H1 (cell line): ENCODE results near the gene PRMT3. TPM values are rescaled to one million over a fixed set of nuclear protein-coding genes. Genes with fewer than 3 reads are reported as not detected.

ENCODE experiments used
- CTCF ChIA-PET: fragments of 300-600 bp; sonication (Branson Sonifier 250); formaldehyde crosslinking; loops from one replicate; lab custom pipeline; 2021; ENCODE audit not compliant: partially characterized antibody; lab: Charles Lee
- POLR2A ChIA-PET: fragments of 300-600 bp; sonication (Branson Sonifier 250); formaldehyde crosslinking; loops from one replicate; lab custom pipeline; 2021; ENCODE audit warnings: inconsistent platforms; ENCODE audit not compliant: partially characterized antibody; lab: Charles Lee
- DNase-seq, 2 experiments: peaks; one replicate each; pipeline versions ENCODE4 v3.0.0 to v3.0.0-alpha.2; 2010 to 2022; ENCODE audit warnings: low spot score in 2 of 2, low read depth in 1 of 2, mixed read lengths in 1 of 2
- FAIRE-seq: peaks from 2 replicates; lab custom pipeline; 2011; peaks lifted over from hg19 to GRCh38; lab: Jason Lieb, UNC
- H2AFZ ChIP-seq: 2 replicates; pipeline ENCODE4 v1.8.1; 2012; ENCODE audit warnings: low read length, inconsistent platforms
- H2AK5ac ChIP-seq: 2 replicates; pipeline ENCODE4 v1.6.1; 2013; ENCODE audit warnings: low read depth, low read length
- H2BK120ac ChIP-seq: replicated peaks from 2 replicates; pipeline ENCODE3; 2013; ENCODE audit warnings: low read depth, low read length, inconsistent platforms
- H2BK12ac ChIP-seq: 2 replicates; pipeline ENCODE4 v1.6.1; 2013; ENCODE audit warnings: low read depth, low read length
- H2BK15ac ChIP-seq: 2 replicates; pipeline ENCODE4 v1.6.1; 2013; ENCODE audit warnings: low read length
- H2BK20ac ChIP-seq: 2 replicates; pipeline ENCODE4 v1.6.1; 2013; ENCODE audit warnings: low read length
- H2BK5ac ChIP-seq: 2 replicates; pipeline ENCODE4 v1.6.1; 2013; ENCODE audit warnings: low read depth, low read length
- H3K14ac ChIP-seq: 2 replicates; pipeline ENCODE4 v1.6.1; 2013; ENCODE audit warnings: inconsistent platforms; ENCODE audit not compliant: insufficient read length
- H3K18ac ChIP-seq: 2 replicates; pipeline ENCODE4 v1.6.1; 2013; ENCODE audit warnings: low read length; ENCODE audit errors: extremely low read depth
- H3K23ac ChIP-seq: 2 replicates; pipeline ENCODE4 v1.6.1; 2013; ENCODE audit warnings: inconsistent platforms; ENCODE audit not compliant: insufficient read length
- H3K23me2 ChIP-seq: 2 replicates; pipeline ENCODE4 v1.6.1; 2013; ENCODE audit warnings: low read depth, low read length
- H3K27ac ChIP-seq: 2 replicates; pipeline ENCODE4 v1.6.1; 2011; ENCODE audit warnings: low read depth, low read length, inconsistent platforms
- H3K27me3 ChIP-seq, 4 experiments: replicated peaks in 1 of 4; 1 replicate in 1 of 4; 2 replicates in 3 of 4; pipeline versions ENCODE4 v1.6.1 to v1.8.1; 2011 to 2013; ENCODE audit warnings: low read length in 3 of 4, mild to moderate bottlenecking in 3 of 4, inconsistent platforms in 2 of 4, mixed read lengths in 2 of 4, moderate library complexity in 1 of 4; ENCODE audit not compliant: control insufficient read depth in 3 of 4, insufficient read depth in 3 of 4; ENCODE audit errors: extremely low read depth in 1 of 4
- H3K36me3 ChIP-seq, 4 experiments: 2 replicates each; pipeline versions ENCODE4 v1.6.1 to v1.8.1; 2011 to 2013; ENCODE audit warnings: mild to moderate bottlenecking in 4 of 4, low read length in 3 of 4, moderate library complexity in 2 of 4, control low read depth in 1 of 4, inconsistent platforms in 1 of 4; ENCODE audit not compliant: insufficient read depth in 4 of 4, control insufficient read depth in 2 of 4
- H3K4ac ChIP-seq: replicated peaks from 2 replicates; pipeline ENCODE3; 2013; ENCODE audit warnings: low read length, low read depth, mixed read lengths, inconsistent platforms; ENCODE audit not compliant: insufficient read length
- H3K4me1 ChIP-seq, 4 experiments: replicated peaks in 1 of 4; 1 replicate in 1 of 4; 2 replicates in 3 of 4; pipeline versions ENCODE4 v1.6.1 to v1.8.1; 2011 to 2013; ENCODE audit warnings: low read length in 3 of 4, inconsistent platforms in 2 of 4, mixed read lengths in 1 of 4; ENCODE audit not compliant: insufficient read depth in 4 of 4, control insufficient read depth in 3 of 4
- H3K4me2 ChIP-seq, 2 experiments: 2 replicates each; pipeline versions ENCODE4 v1.6.1 to v1.8.1; 2011 to 2013; ENCODE audit warnings: low read depth in 2 of 2, low read length in 2 of 2, control low read depth in 1 of 2, inconsistent platforms in 1 of 2, mild to moderate bottlenecking in 1 of 2; ENCODE audit not compliant: insufficient read depth in 1 of 2
- H3K4me3 ChIP-seq, 4 experiments: fragments of 200-600, 300-600 bp in 1 of 4; sonication (generic), shearing (Covaris generic), sonication (Bioruptor Twin) in 1 of 4; 2 replicates each; pipeline versions ENCODE4 v1.5.1 to v1.8.1; 2011 to 2016; ENCODE audit warnings: low read length in 4 of 4, low read depth in 3 of 4, control low read depth in 2 of 4, inconsistent platforms in 2 of 4, mild to moderate bottlenecking in 2 of 4, mixed read lengths in 1 of 4, moderate library complexity in 1 of 4; ENCODE audit not compliant: insufficient read depth in 2 of 4; ENCODE audit errors: extremely low read depth in 1 of 4
- H3K56ac ChIP-seq: replicated peaks from 2 replicates; pipeline ENCODE3; 2013; ENCODE audit warnings: low read depth, mild to moderate bottlenecking, mixed read lengths, low read length, inconsistent platforms; ENCODE audit not compliant: insufficient read length
- H3K79me1 ChIP-seq: 2 replicates; pipeline ENCODE4 v1.6.1; 2013; ENCODE audit warnings: low read depth, low read length, control low read depth
- H3K79me2 ChIP-seq, 2 experiments: 2 replicates each; pipeline versions ENCODE4 v1.6.1 to v1.8.1; 2012 to 2013; ENCODE audit warnings: low read length in 2 of 2, mild to moderate bottlenecking in 2 of 2, inconsistent platforms in 1 of 2; ENCODE audit not compliant: insufficient read depth in 2 of 2, control insufficient read depth in 1 of 2
- H3K9ac ChIP-seq, 4 experiments: replicated peaks in 1 of 4; 1 replicate in 1 of 4; 2 replicates in 3 of 4; pipeline versions ENCODE4 v1.6.1 to v1.8.1; 2011 to 2013; ENCODE audit warnings: low read depth in 3 of 4, low read length in 3 of 4, control low read depth in 2 of 4, mild to moderate bottlenecking in 2 of 4, moderate library complexity in 2 of 4, inconsistent platforms in 1 of 4; ENCODE audit errors: extremely low read depth in 1 of 4
- H3K9me3 ChIP-seq, 2 experiments: 2 replicates each; pipeline versions ENCODE4 v1.6.1 to v1.8.1; 2012 to 2013; ENCODE audit warnings: mild to moderate bottlenecking in 2 of 2, moderate library complexity in 2 of 2, control low read depth in 1 of 2, inconsistent platforms in 1 of 2, low read depth in 1 of 2, low read length in 1 of 2, mixed read lengths in 1 of 2; ENCODE audit not compliant: insufficient read depth in 2 of 2
- H4K20me1 ChIP-seq, 2 experiments: replicated peaks in 1 of 2; 2 replicates each; pipeline versions ENCODE3 to v1.8.1; 2011 to 2013; ENCODE audit warnings: inconsistent platforms in 2 of 2, low read length in 2 of 2, mild to moderate bottlenecking in 1 of 2; ENCODE audit not compliant: insufficient read depth in 2 of 2, control insufficient read depth in 1 of 2
- H4K5ac ChIP-seq: 2 replicates; pipeline ENCODE4 v1.6.1; 2013; ENCODE audit warnings: low read length, low read depth, mixed read lengths, inconsistent platforms; ENCODE audit not compliant: insufficient read length
- H4K8ac ChIP-seq: 2 replicates; pipeline ENCODE4 v1.8.0; 2013; ENCODE audit warnings: mild to moderate bottlenecking, moderate library complexity, low read length, inconsistent platforms; ENCODE audit not compliant: insufficient read depth; ENCODE audit errors: extremely low read depth
- H4K91ac ChIP-seq: replicated peaks from 2 replicates; pipeline ENCODE3; 2013; ENCODE audit warnings: low read length, mixed read lengths, inconsistent platforms; ENCODE audit not compliant: insufficient read length
- RFX5 ChIP-seq: IDR thresholded peaks from 2 replicates; pipeline ENCODE4 v1.6.1; 2011; ENCODE audit warnings: low read depth, low read length, improper control_type of control experiment, borderline replicate concordance
- WGBS, 2 experiments: shearing (Covaris generic) in 1 of 2; methylation state at CpG; one replicate each; pipeline versions ENCODE4 v1.1.6 to v1.1.7; 2013 to 2015; ENCODE audit warnings: low lambda C conversion rate in 2 of 2, mixed read lengths in 2 of 2, inconsistent platforms in 1 of 2, low coverage in 1 of 2, missing lambda C conversion rate in 1 of 2; ENCODE audit not compliant: insufficient replicate concordance in 2 of 2, insufficient coverage in 1 of 2, insufficient read length in 1 of 2; ENCODE audit errors: extremely low coverage in 1 of 2, missing lambda C conversion rate in 1 of 2; 5-methylcytosine and 5-hydroxymethylcytosine counted together
- polyA plus RNA-seq, 7 experiments: library from polyadenylated mRNA; depleted of rRNA in 3 of 7; stranded (reverse) in 5 of 7; unstranded in 2 of 7; fragments of >200 nt in 5 of 7; fragments of 200-250 nt in 2 of 7; gene quantifications; 1 replicate in 5 of 7; 2 replicates in 1 of 7; 4 replicates in 1 of 7; pipeline versions ENCODE4 v1.2.1 to v1.2.3, GENCODE V29; 2011 to 2013; ENCODE audit warnings: missing spikeins in 2 of 7, mixed read lengths in 2 of 7
- total RNA-seq: library from RNA; stranded (reverse); fragmentation: NEBNext Ultra II Directional; extraction: Animal tissue kit (Norgen Biotek cat#: 25700); gene quantifications from 2 replicates; pipeline ENCODE4 v1.2.1, GENCODE V29; 2021

The PRMT3 gene
- total and polyA plus RNA-seq, 2 of the 8 experiments (the other 6 are each of a cell fraction or from before 2014, with no cell fraction given): 11.2 to 26.5 TPM

- Histone ChIP-seq H4K91ac (no peak overlapping the region), H2AFZ (no peak overlapping the region), H3K4me1 (peaks cover 0 to 13% (median 7%) of the 10 kb centered on the region in 4 experiments; a peak in 6 of 7 replicates), H3K4me3 (no peak overlapping the region), H3K23me2 (no peaks in the 10 kb centered on the region), H3K79me2 (no peaks in the 10 kb centered on the region), H2BK15ac (no peak overlapping the region), H4K5ac (no peak overlapping the region), H3K23ac (no peak overlapping the region), H3K4ac (no peak overlapping the region), H3K4me2 (no peak overlapping the region), H3K14ac (no peak overlapping the region), H3K18ac (no peak overlapping the region), H3K27me3 (no peaks in the 10 kb centered on the region), H3K79me1 (no peaks in the 10 kb centered on the region; the same call in 1 of the 2 replicates), H3K27ac (no peak overlapping the region), H3K9ac (no peak overlapping the region), H2BK12ac (no peak overlapping the region), H3K56ac (no peak overlapping the region), H4K20me1 (no peaks in the 10 kb centered on the region), H2AK5ac (no peak overlapping the region), H4K8ac (no peak overlapping the region), H3K9me3 (no peaks in the 10 kb centered on the region), H2BK120ac (no peak overlapping the region), H2BK20ac (no peak overlapping the region), H3K36me3 (no peaks in the 10 kb centered on the region), H2BK5ac (no peak overlapping the region; the same call in 1 of the 2 replicates)
- no peak for TF ChIP-seq RFX5
- no peak for DNase-seq
- ChIA-PET CTCF (interaction anchor here (0.6 to 1.7 kb wide), 3 partner anchors 80 to 1041 kb away, joined by 3 to 6 read pairs (median 4); no protein-coding TSS in a partner anchor), POLR2A (interaction anchor here (0.6 to 1.2 kb wide), 4 partner anchors 34 to 89 kb away, joined by 3 read pairs; no protein-coding TSS in a partner anchor)
- no peak for FAIRE-seq
- WGBS, 2 experiments: 83% methylated on average over 7 of the region's 7 CpGs; no CpG with 5 or more reads in 1 of the 2 experiments
These were observed 90.0 kb downstream of the PRMT3 start for GRCh38 chr11:20477418-20478090.
